ENCODE data around the gene ATAD3A.
"Not testable (repeated sequence)": the region's sequence is repeated elsewhere in the genome, so short reads cannot be mapped to it uniquely, and the experiment has no call there.

ATAD3A gene

GRCh38 chr1:1554926-1555915, 43.3 kb downstream of the ATAD3A start:
- peak; percentile 86 for DNase-seq (ENCODE audit: low spot score)

GRCh38 chr1:1556505-1556904, 44.5 kb downstream of the ATAD3A start:
- no peak for DNase-seq (ENCODE audit: low spot score)

- not testable (repeated sequence) for DNase-seq (ENCODE audit: low spot score)
These were observed 45.0 kb downstream of the ATAD3A start for GRCh38 chr1:1556961-1557360.

- DNase-seq (ENCODE audit: low spot score): not testable (repeated sequence)
These were observed 45.7 kb downstream of the ATAD3A start for GRCh38 chr1:1557688-1558087.

DNA sequence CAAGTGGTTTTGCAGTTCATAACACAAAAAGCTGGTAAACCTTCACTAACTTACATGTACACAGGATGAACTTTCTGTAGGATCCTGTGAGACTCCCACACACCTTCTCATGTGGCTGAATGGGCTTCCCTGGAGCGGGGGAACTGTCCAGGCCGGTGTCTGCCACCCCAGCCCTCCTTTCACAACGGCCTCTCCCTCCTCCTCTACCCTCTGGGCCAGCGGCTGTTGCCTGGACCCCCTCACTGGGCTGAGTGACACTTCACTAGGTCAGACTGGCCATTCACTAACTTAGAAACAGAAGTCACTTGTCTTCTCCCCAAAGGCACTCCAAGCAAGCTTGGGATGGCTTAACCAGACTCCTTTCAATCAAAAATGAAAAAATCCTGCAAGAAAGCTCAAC, 46.6 kb downstream of the ATAD3A start:
- no peak for DNase-seq (ENCODE audit: low spot score)

DNA sequence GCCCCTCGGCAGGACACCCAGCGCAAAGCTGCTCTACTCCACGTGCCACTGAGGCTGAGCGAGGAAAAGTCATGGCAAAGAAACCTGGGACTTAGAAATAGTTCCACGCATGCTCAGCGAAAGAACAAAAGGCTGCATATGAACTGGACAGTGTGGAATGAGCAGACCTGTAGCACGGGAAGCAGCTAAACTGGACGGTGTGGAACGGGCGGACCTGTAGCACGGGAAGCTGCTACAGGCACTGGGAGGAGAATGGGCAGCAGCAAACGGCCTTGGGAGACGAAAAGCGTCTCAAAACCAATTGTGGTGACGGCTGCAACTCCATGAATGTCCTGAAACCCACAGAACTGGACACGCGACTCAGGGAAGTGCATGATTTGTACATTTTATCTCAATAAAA, 47.1 kb downstream of the ATAD3A start:
- DNase-seq (ENCODE audit: low spot score): no peak

GRCh38 chr1:1560178-1560577, 48.2 kb downstream of the ATAD3A start:
- DNase-seq (ENCODE audit: low spot score): no peak

GRCh38 chr1:1561801-1562470, 50.0 kb downstream of the ATAD3A start:
- no peak for DNase-seq (ENCODE audit: low spot score)

DNA sequence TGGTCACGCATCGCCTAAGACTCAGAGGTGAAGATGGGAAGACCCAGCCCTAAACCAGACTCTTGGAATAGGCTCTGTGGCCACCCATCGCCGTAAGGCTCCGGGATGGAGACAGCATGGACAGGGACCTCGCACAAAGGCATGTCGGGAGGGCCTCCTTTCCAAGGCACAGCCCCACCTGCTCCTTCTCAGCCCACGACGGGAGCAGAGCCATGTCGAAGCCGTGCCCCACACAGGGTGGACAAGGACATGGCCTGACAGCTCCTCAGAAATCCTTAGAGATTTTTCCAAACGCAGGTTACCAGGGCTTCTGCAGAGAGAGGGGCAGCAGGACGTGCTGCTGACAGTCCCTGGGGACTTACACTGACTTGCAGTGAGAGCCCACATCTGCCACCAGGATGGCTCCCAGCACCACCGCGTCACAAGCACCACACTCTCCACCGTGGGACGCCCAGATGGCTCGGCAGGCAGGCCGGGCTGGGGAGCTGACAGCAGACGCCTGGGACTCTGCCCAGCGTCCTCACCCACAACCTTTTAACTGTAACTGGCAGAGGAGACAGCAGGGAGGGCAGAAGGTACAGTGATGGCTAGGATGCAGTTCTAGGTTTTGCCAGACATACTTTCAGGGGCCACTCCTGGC, 50.7 kb downstream of the ATAD3A start:
- no peak for DNase-seq (ENCODE audit: low spot score)

- DNase-seq (ENCODE audit: low spot score): no peak
These were observed 51.7 kb downstream of the ATAD3A start for GRCh38 chr1:1563688-1564087.

DNA sequence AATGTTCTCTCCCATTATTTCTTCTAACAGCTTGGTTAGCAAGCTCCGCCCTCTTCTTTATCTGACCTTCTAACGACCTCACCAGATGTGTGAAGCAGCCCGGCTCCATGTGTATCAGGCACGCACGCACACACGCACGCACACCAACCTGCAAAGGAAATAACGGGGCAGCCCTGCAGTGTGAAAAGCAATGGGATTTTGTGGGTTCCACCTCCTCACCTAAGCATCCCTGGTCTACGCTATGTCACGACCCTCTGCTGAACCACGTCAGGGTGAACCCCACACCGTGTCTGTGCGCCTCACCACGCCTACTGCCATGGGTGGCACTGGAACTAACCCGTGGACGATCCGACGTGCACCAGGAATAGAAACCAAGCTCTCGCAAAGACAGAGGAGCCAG, 52.3 kb downstream of the ATAD3A start:
- DNase-seq (ENCODE audit: low spot score): no peak

DNA sequence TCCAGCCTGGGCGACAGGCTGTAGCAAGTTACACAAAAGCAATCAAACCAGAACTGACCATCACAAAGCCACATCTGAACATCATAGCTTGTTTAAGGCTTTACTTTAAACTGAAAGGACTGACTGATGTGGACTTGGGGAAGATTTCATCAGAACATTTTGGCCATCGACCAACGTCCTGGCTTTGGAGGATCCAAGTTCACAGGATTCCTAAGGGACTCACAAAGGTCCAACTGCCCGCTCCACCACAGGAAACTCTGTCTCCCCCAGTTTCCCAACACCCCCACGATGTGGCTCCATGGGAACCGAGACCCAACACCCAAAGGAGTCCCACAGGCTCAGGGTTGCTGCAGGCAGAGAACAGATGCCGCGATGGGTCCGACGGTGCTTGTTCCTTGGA, 53.4 kb downstream of the ATAD3A start:
- DNase-seq (ENCODE audit: low spot score): no peak

DNA sequence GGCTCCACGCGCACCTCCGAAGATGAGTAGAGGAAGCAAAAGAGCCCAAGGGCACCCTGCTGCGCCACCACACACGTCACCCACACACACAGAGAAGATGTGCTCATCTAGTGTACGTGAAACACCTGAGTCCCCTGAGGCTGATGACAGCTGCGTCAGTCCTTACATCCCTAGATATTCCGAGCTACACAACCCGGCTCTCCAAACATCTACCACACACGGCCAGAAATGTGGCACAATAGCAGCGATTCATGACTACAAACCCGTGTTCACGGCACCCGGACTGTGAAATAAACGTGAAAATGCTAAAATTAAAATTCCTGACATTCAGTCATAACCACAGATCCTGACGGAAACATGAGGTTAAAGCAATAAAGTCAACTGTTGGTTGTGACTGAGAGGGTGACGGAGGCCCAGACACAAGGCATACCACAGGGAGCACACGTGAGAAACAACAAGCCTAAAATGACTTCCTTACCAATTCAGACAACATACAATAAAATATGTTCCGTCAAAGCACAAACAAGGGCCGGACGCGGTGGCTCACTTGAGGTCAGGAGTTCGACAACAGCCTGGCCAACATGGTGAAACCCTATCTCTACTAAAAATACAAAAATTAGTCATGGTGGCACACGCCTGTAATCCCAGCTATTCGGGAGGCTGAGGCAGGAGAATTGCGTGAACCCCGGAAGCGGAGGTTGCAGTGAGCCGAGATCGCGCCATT, 55.4 kb downstream of the ATAD3A start:
- DNase-seq (ENCODE audit: low spot score): no peak

- no peak for DNase-seq (ENCODE audit: low spot score)
These were observed 55.9 kb downstream of the ATAD3A start for GRCh38 chr1:1567891-1568291.

DNA sequence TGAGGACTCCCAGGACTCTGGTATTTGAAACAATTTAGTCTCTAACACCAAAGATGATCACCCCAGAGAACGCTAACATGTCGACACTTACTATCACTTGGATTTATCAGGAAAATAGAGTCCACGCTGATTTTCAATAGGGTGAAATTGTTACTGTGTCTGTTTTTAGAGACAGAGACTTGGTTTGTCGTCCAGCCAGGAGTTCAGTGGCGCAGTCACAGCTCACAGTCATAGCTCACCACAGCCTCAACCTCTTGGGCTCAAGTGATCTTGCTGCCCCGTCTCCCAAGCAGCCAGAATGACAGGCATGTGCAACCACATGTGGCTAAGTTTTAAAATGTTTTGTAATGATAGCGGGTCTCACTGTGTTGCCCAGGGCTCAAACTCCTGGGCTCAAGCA, 57.4 kb downstream of the ATAD3A start:
- DNase-seq (ENCODE audit: low spot score): no peak

GRCh38 chr1:1573843-1574720, 62.1 kb downstream of the ATAD3A start:
- DNase-seq (ENCODE audit: low spot score): peak; percentile 67

- DNase-seq (ENCODE audit: low spot score): peak; percentile 90
These were observed 63.0 kb downstream of the ATAD3A start, which contains the start of gene SSU72 for GRCh38 chr1:1574721-1575537. TSS of gene SSU72 (minus strand) at chr1:1574863. CDS start at chr1:1574557, 306 bp downstream.

GRCh38 chr1:1577367-1578011, 65.5 kb downstream of the ATAD3A start:
- DNase-seq (ENCODE audit: low spot score): no peak

DNA sequence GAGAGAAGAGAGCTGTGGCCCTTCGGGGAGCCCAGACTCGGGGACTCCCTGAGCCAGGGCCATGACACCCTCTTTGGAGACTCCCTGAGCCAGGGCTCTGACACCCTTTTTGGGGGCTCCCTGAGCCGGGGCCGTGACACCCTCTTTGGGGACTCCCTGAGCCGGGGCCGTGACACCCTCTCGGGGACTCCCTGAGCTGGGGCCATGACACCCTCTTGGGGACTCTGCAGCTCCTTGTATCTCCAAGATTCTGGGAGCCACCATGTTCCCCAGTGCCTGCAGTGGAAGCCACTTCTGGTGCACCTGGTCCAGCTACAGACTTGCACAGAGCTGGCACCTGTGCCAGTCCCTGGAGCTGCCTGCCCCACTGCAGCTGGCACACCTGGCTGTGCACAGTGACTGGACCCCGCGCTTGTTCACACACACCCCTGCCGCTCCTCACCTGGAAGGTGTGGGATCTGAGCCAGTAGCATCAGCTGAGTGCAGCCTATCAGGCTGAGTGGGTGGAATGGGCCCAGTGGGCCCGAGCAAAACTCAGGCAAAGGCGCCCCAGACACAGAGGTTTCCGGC, 66.5 kb downstream of the ATAD3A start:
- no peak for DNase-seq (ENCODE audit: low spot score)
